A549 (cell line): Measurements from ENCODE around the gene ATF4. TPM values are rescaled to one million over a fixed set of nuclear protein-coding genes. Genes with fewer than 3 reads are reported as not detected.
A peak's percentile ranks its signal among the peaks of the same experiment; 100 is the strongest.

Source experiments
- ATAC-seq, 2 experiments: fragments of 200-7000 bp in 1 of 2; fragments of >200 bp in 1 of 2; cut with Nextera tagmentation in 1 of 2; cut with Tn5 transposase in 1 of 2; 3 replicates each; pipeline versions ENCODE4 v1.8.0 to v1.9.1; 2018 to 2020; ENCODE audit warnings: mild to moderate bottlenecking in 1 of 2, moderate library complexity in 1 of 2
- CTCF ChIA-PET: fragments of 300-600 bp; sonication (Branson Sonifier 250); formaldehyde crosslinking; extraction: SDS; loops from one replicate; lab custom pipeline; 2021; ENCODE audit warnings: antibody characterized with exemption, inconsistent platforms; lab: Yijun Ruan, JAX
- POLR2A ChIA-PET: fragments of 350-600 bp; formaldehyde crosslinking; extraction: SDS; loops from one replicate; lab custom pipeline; 2021; ENCODE audit warnings: antibody characterized with exemption, inconsistent platforms; lab: Yijun Ruan, JAX
- DNase-seq, 2 experiments: peaks; one replicate each; pipeline versions ENCODE4 v3.0.0 to v3.0.0-alpha.2; 2011 to 2016; ENCODE audit warnings: low read depth in 1 of 2, low spot score in 1 of 2
- FAIRE-seq: peaks from 2 replicates; lab custom pipeline; 2011; peaks lifted over from hg19 to GRCh38; lab: Jason Lieb, UNC
- H3K27ac ChIP-seq, 2 experiments: fragments of >200 bp; sonication (Bioruptor Twin); formaldehyde crosslinking; 3 replicates each; pipeline ENCODE4 v1.5.1; 2016 to 2017
- H3K4me1 ChIP-seq: fragments of >200 bp; sonication (Bioruptor Twin); formaldehyde crosslinking; 3 replicates; pipeline ENCODE4 v1.6.1; 2016
- H3K4me2 ChIP-seq: fragments of >200 bp; sonication (Bioruptor Twin); formaldehyde crosslinking; 3 replicates; pipeline ENCODE4 v1.6.1; 2016
- H3K4me3 ChIP-seq: fragments of >200 bp; sonication (Bioruptor Twin); formaldehyde crosslinking; 3 replicates; pipeline ENCODE4 v1.5.1; 2016
- H3K9me3 ChIP-seq: fragments of >200 bp; sonication (Bioruptor Twin); formaldehyde crosslinking; 3 replicates; pipeline ENCODE4 v1.6.1; 2016
- BHLHE40 ChIP-seq: IDR thresholded peaks from 2 replicates; pipeline ENCODE4 v1.6.1; 2012; ENCODE audit warnings: low read depth, low read length, inconsistent platforms
- EHMT2 ChIP-seq: fragments of 200-600 bp; sonication (generic); IDR thresholded peaks from 2 replicates; pipeline ENCODE4 v1.6.1; 2016; ENCODE audit warnings: antibody characterized with exemption, low read depth, mild to moderate bottlenecking, moderate library complexity
- FOSB ChIP-seq: fragments of 250-450 bp; sonication (Bioruptor Pico); IDR thresholded peaks from 2 replicates; pipeline ENCODE4 v1.5.0; 2020; ENCODE audit warnings: mild to moderate bottlenecking, moderate library complexity
- NFE2L2 ChIP-seq: fragments of 150-350 bp; conservative IDR thresholded peaks from 2 replicates; pipeline ENCODE4 v1.6.1; 2014; ENCODE audit warnings: low read length
- NPAS2 ChIP-seq: fragments of 250-450 bp; sonication (Bioruptor Pico); IDR thresholded peaks from 2 replicates; pipeline ENCODE4 v1.8.0; 2022; ENCODE audit warnings: mild to moderate bottlenecking, moderate library complexity, borderline replicate concordance
- RAD21 ChIP-seq, 2 experiments: fragments of >200 bp in 1 of 2; sonication (Bioruptor Twin) in 1 of 2; formaldehyde crosslinking in 1 of 2; IDR thresholded peaks in 1 of 2; conservative IDR thresholded peaks in 1 of 2; 2 replicates in 1 of 2; 3 replicates in 1 of 2; pipeline ENCODE4 v1.6.1; 2012 to 2018; ENCODE audit warnings: inconsistent platforms in 1 of 2
- RARB ChIP-seq: fragments of 250-450 bp; sonication (Bioruptor Pico); IDR thresholded peaks from 2 replicates; pipeline ENCODE4 v1.8.0; 2021; ENCODE audit warnings: mild to moderate bottlenecking, moderate library complexity
- RFX5 ChIP-seq: fragments of 450-650 bp; IDR thresholded peaks from 2 replicates; pipeline ENCODE4 v1.7.1; 2014; ENCODE audit warnings: antibody characterized with exemption, mild to moderate bottlenecking, moderate library complexity
- SMC3 ChIP-seq: fragments of >200 bp; sonication (Bioruptor Twin); formaldehyde crosslinking; IDR thresholded peaks from 3 replicates; pipeline ENCODE4 v1.6.1; 2018; ENCODE audit warnings: inconsistent platforms
- SREBF2 ChIP-seq: fragments of 450-650 bp; IDR thresholded peaks from 2 replicates; pipeline ENCODE4 v1.6.1; 2014; ENCODE audit warnings: mild to moderate bottlenecking, moderate library complexity
- ZFP36 ChIP-seq: fragments of 450-650 bp; IDR thresholded peaks from 2 replicates; pipeline ENCODE4 v1.6.1; 2014; ENCODE audit warnings: borderline replicate concordance; ENCODE audit not compliant: partially characterized antibody
- ZSCAN20 ChIP-seq: fragments of 250-450 bp; sonication (Bioruptor Pico); IDR thresholded peaks from 2 replicates; pipeline ENCODE4 v1.8.0; 2022; ENCODE audit warnings: mild to moderate bottlenecking, moderate library complexity
- WGBS: methylation state at CpG from one replicate; pipeline ENCODE4 v1.1.6; 2017; ENCODE audit errors: missing lambda C conversion rate; 5-methylcytosine and 5-hydroxymethylcytosine counted together
- polyA plus RNA-seq, 4 experiments: library from polyadenylated mRNA; depleted of rRNA in 3 of 4; stranded (reverse); fragments of >200 nt; fragmentation: RNase III in 1 of 4; extraction: RNeasy Plus Mini Kit Qiagen cat#74134 plus additional on column Dnase treatment in 1 of 4; gene quantifications; 2 replicates in 3 of 4; 3 replicates in 1 of 4; pipeline ENCODE4 v1.2.3, GENCODE V29; 2011 to 2017
- TF ChIP-seq, protein P1 (sequence below): fragments of >200 bp; sonication (Bioruptor Twin); formaldehyde crosslinking; IDR thresholded peaks from 3 replicates; pipeline ENCODE4 v1.5.1; 2016
- TF ChIP-seq, protein P2 (sequence below): fragments of 150-350 bp; IDR thresholded peaks from 2 replicates; pipeline ENCODE4 v1.6.1; 2014; ENCODE audit warnings: low read depth, mild to moderate bottlenecking, low read length
- TF ChIP-seq, protein P3 (sequence below): fragments of 200-600 bp; sonication (generic); IDR thresholded peaks from 2 replicates; pipeline ENCODE4 v1.6.1; 2016; ENCODE audit warnings: antibody characterized with exemption, mild to moderate bottlenecking, moderate library complexity
- TF ChIP-seq, protein P4 (sequence below): IDR thresholded peaks from 2 replicates; pipeline ENCODE4 v1.6.1; 2012; ENCODE audit warnings: low read depth, borderline replicate concordance
- TF ChIP-seq, protein P5 (sequence below): fragments of >200 bp; sonication (Bioruptor Twin); formaldehyde crosslinking; IDR thresholded peaks from 2 replicates; pipeline ENCODE4 v1.6.1; 2016
- TF ChIP-seq, protein P6 (sequence below): fragments of 250-450 bp; sonication (Bioruptor Pico); IDR thresholded peaks from 2 replicates; pipeline ENCODE4 v1.5.0; 2020; ENCODE audit warnings: low read depth, mild to moderate bottlenecking, moderate library complexity

The ATF4 gene
- polyA plus RNA-seq, 2 of the 4 experiments (the other 2 are of a cell fraction): 242 to 593 TPM

DNA sequence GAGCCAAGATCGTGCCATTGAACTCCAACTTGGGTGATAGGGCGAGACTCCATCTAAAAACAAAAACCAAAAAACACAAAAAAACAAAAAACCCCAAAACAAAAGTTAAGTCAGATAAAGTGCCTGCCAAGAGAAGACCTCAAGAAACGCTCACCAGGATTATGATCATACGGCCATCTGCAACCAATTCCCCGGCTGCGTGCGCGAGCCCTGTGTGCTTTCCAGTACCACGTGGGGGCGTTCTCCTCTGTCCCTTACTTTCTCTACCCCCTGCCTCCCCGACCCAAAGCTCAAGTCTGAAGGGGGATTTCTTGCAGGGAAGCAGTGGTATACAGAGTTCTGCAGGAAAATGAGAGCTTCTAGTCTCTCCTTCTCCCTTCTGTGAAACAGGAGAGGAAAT, 22.7 kb downstream of the ATF4 start:
- Histone ChIP-seq H3K4me1 (no peaks in the 10 kb centered on the region), H3K27ac (no peak overlapping the region), H3K4me2 (no peak overlapping the region), H3K9me3 (no peaks in the 10 kb centered on the region), H3K4me3 (no peak overlapping the region)
- FAIRE-seq: no peak
- CTCF ChIA-PET: interaction anchor here (0.7 to 37.2 kb wide), 3 partner anchors 9 to 485 kb away, joined by 5 to 899 read pairs (median 23); no protein-coding TSS in a partner anchor
- peak; percentile 50; the same call in 2 of the 3 replicates for TF ChIP-seq SMC3
- TF ChIP-seq, protein P1, sequence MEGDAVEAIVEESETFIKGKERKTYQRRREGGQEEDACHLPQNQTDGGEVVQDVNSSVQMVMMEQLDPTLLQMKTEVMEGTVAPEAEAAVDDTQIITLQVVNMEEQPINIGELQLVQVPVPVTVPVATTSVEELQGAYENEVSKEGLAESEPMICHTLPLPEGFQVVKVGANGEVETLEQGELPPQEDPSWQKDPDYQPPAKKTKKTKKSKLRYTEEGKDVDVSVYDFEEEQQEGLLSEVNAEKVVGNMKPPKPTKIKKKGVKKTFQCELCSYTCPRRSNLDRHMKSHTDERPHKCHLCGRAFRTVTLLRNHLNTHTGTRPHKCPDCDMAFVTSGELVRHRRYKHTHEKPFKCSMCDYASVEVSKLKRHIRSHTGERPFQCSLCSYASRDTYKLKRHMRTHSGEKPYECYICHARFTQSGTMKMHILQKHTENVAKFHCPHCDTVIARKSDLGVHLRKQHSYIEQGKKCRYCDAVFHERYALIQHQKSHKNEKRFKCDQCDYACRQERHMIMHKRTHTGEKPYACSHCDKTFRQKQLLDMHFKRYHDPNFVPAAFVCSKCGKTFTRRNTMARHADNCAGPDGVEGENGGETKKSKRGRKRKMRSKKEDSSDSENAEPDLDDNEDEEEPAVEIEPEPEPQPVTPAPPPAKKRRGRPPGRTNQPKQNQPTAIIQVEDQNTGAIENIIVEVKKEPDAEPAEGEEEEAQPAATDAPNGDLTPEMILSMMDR: peak; percentile 31; the same call in 2 of the 3 replicates
- peak; percentile 39 to 56; a peak in 4 of 5 replicates for TF ChIP-seq RAD21 (conservative IDR thresholded peaks at IDR 0.05 in 1 of 2, IDR thresholded peaks at IDR 0.05 in 1 of 2)
- TF ChIP-seq, protein P2, sequence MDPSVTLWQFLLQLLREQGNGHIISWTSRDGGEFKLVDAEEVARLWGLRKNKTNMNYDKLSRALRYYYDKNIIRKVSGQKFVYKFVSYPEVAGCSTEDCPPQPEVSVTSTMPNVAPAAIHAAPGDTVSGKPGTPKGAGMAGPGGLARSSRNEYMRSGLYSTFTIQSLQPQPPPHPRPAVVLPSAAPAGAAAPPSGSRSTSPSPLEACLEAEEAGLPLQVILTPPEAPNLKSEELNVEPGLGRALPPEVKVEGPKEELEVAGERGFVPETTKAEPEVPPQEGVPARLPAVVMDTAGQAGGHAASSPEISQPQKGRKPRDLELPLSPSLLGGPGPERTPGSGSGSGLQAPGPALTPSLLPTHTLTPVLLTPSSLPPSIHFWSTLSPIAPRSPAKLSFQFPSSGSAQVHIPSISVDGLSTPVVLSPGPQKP: no peak
- TF ChIP-seq BHLHE40: no peak
- POLR2A ChIA-PET: no interaction called here
- ATAC-seq: peak in 1 of 2 experiments; percentile 81; a peak in 4 of 6 replicates
- peak; percentile 33 to 35 for DNase-seq
- WGBS: 15% methylated on average over 11 of the region's 11 CpGs

DNA sequence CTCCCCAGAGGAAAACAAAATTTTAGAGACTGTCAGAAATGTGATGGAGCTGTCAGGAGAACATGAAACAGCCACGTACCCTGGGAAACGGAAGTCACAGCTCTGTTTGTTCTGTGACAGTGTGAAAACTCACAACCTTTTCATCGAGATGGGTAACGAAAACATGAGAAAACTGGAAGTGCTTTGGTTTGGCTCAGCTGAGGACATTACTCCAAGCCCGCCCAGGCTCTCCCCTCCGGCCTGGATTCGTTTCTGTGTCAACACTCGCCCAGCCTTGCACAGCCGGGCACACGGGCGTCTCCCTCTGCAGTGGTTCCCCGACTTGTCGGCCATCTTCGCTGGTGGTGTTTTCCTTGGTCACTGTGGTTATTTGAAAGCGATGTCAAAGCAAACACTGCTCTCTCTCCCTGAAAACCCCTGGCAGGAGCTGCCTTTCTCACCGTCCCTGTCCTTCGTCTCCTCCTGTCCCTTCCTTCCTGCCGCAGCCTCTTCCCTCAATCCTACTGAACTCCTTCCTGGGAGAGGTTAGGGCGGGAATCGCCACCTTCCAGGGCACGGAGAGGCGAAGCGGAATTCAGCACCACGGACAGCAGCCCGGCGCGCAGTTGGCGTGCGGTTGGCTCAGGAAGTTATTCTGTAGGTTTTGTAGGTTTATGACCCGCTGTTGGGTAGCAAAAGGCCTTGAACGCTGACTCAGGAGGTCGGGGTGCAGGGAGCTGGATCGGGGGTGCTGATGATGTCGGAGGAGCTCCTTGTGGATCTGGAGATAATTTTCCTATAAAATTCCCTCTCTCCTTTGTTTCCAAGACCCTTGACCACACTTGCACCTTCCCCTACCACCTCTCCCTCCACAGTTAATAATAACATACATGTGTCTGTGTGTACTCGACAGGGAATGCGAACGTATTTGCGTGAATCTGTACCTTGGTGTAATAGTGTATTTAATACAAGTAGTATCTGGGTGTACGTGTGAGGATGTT, 25.3 kb downstream of the ATF4 start:
- 25% methylated on average over 39 of the region's 39 CpGs for WGBS

More for the DNA sequence above, 25.3 kb downstream of the ATF4 start:
- Histone ChIP-seq H3K4me1 (no peaks in the 10 kb centered on the region), H3K4me3 (no peak overlapping the region), H3K27ac (no peak overlapping the region), H3K4me2 (no peak overlapping the region), H3K9me3 (no peaks in the 10 kb centered on the region)
- CTCF ChIA-PET: interaction anchor here (0.6 to 37.2 kb wide), 4 partner anchors 11 to 482 kb away, joined by 3 to 899 read pairs (median 13); no protein-coding TSS in a partner anchor
- ATAC-seq (peak; percentile 47 to 57; a peak in 3 of 6 replicates), DNase-seq (no peak), FAIRE-seq (no peak)
- POLR2A ChIA-PET: no interaction called here
- TF ChIP-seq NFE2L2 (no peak), RARB (CRISPR knock-in tag) (no peak), ZSCAN20 (0 out of 2 replicates have a peak, but pooled peaks have one; percentile 42), ZFP36 (no peak), RFX5 (no peak), EHMT2 (peak; percentile 95), SREBF2 (no peak), FOSB (CRISPR knock-in tag) (no peak), NPAS2 (no peak)
- TF ChIP-seq, protein P3, sequence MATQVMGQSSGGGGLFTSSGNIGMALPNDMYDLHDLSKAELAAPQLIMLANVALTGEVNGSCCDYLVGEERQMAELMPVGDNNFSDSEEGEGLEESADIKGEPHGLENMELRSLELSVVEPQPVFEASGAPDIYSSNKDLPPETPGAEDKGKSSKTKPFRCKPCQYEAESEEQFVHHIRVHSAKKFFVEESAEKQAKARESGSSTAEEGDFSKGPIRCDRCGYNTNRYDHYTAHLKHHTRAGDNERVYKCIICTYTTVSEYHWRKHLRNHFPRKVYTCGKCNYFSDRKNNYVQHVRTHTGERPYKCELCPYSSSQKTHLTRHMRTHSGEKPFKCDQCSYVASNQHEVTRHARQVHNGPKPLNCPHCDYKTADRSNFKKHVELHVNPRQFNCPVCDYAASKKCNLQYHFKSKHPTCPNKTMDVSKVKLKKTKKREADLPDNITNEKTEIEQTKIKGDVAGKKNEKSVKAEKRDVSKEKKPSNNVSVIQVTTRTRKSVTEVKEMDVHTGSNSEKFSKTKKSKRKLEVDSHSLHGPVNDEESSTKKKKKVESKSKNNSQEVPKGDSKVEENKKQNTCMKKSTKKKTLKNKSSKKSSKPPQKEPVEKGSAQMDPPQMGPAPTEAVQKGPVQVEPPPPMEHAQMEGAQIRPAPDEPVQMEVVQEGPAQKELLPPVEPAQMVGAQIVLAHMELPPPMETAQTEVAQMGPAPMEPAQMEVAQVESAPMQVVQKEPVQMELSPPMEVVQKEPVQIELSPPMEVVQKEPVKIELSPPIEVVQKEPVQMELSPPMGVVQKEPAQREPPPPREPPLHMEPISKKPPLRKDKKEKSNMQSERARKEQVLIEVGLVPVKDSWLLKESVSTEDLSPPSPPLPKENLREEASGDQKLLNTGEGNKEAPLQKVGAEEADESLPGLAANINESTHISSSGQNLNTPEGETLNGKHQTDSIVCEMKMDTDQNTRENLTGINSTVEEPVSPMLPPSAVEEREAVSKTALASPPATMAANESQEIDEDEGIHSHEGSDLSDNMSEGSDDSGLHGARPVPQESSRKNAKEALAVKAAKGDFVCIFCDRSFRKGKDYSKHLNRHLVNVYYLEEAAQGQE: peak; percentile 97
- TF ChIP-seq, protein P4, sequence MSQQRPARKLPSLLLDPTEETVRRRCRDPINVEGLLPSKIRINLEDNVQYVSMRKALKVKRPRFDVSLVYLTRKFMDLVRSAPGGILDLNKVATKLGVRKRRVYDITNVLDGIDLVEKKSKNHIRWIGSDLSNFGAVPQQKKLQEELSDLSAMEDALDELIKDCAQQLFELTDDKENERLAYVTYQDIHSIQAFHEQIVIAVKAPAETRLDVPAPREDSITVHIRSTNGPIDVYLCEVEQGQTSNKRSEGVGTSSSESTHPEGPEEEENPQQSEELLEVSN: no peak
- TF ChIP-seq, protein P2: no peak
- TF ChIP-seq, protein P5, sequence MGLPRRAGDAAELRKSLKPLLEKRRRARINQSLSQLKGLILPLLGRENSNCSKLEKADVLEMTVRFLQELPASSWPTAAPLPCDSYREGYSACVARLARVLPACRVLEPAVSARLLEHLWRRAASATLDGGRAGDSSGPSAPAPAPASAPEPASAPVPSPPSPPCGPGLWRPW: no peak
- TF ChIP-seq, protein P6, sequence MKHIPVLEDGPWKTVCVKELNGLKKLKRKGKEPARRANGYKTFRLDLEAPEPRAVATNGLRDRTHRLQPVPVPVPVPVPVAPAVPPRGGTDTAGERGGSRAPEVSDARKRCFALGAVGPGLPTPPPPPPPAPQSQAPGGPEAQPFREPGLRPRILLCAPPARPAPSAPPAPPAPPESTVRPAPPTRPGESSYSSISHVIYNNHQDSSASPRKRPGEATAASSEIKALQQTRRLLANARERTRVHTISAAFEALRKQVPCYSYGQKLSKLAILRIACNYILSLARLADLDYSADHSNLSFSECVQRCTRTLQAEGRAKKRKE: no peak
